Activated naive CD4-positive, alpha-beta T cell treated with anti-CD3 and anti-CD28 coated beads, Interleukin-2, amount 10 ng/mL, durations not matched to agents 7 days and 5 days (primary cell): ENCODE data around the gene IL1RN.

ENCODE experiments used
- CTCF ChIA-PET: fragments of 350-600 bp; sonication (Branson Sonifier 250); formaldehyde crosslinking; loops from one replicate; lab custom pipeline; 2021; ENCODE audit warnings: antibody characterized with exemption; lab: Charles Lee
- DNase-seq: peaks from one replicate; pipeline ENCODE4 v3.0.0-alpha.2; 2020
- H3K27ac Mint-ChIP-seq: one replicate; pipeline ENCODE4 v1.8.0; 2021; ENCODE audit warnings: mild to moderate bottlenecking, moderate library complexity, mixed read lengths
- H3K27me3 Mint-ChIP-seq: one replicate; pipeline ENCODE4 v1.8.0; 2021; ENCODE audit warnings: mild to moderate bottlenecking, mixed read lengths
- H3K36me3 Mint-ChIP-seq: one replicate; pipeline ENCODE4 v1.8.0; 2021; ENCODE audit warnings: mixed read lengths
- H3K4me1 Mint-ChIP-seq: one replicate; pipeline ENCODE4 v1.8.0; 2021; ENCODE audit warnings: mixed read lengths
- H3K4me3 Mint-ChIP-seq: one replicate; pipeline ENCODE4 v1.8.0; 2021; ENCODE audit warnings: mild to moderate bottlenecking, moderate library complexity, mixed read lengths
- H3K9me3 Mint-ChIP-seq: one replicate; pipeline ENCODE4 v1.8.0; 2021; ENCODE audit warnings: mixed read lengths

IL1RN gene

GRCh38 chr2:113126845-113127645 is at the start of gene IL1RN:
IL1RN (plus strand) TSS chr2:113127598; CDS start chr2:113127625, 27 bp downstream.
- Mint-ChIP-seq H3K9me3 (no peaks in the 10 kb centered on the region), H3K36me3 (no peaks in the 10 kb centered on the region), H3K27me3 (peaks cover 34% of the 10 kb centered on the region), H3K4me1 (peaks cover 14% of the 10 kb centered on the region), H3K4me3 (no peak within 1 kb of the TSS), H3K27ac (no peak within 1 kb of the TSS)
- CTCF ChIA-PET, result interaction anchor here (1.0 to 1.8 kb wide), 4 partner anchors 11 to 53 kb away, joined by 3 to 4 read pairs (median 3); no protein-coding TSS in a partner anchor
- DNase-seq, result no peak

- H3K27me3 Mint-ChIP-seq, result peaks cover 37% of the 10 kb centered on the region
- H3K9me3 Mint-ChIP-seq, result no peaks in the 10 kb centered on the region
- DNase-seq, result no peak
- no peak overlapping the region for H3K4me3 Mint-ChIP-seq
- no peak overlapping the region for H3K27ac Mint-ChIP-seq
- CTCF ChIA-PET, result interaction anchor here (0.9 to 13.2 kb wide), 10 partner anchors 13 to 312 kb away, joined by 3 to 226 read pairs (median 4); no protein-coding TSS in a partner anchor
- no peaks in the 10 kb centered on the region for H3K36me3 Mint-ChIP-seq
- peaks cover 6% of the 10 kb centered on the region for H3K4me1 Mint-ChIP-seq
Measured at GRCh38 chr2:113077921-113078320, 49.5 kb upstream of the IL1RN start.

- no peak for DNase-seq
- peaks cover 6% of the 10 kb centered on the region for H3K4me1 Mint-ChIP-seq
- H3K9me3 Mint-ChIP-seq, result no peaks in the 10 kb centered on the region
- no peak overlapping the region for H3K27ac Mint-ChIP-seq
- H3K4me3 Mint-ChIP-seq, result no peak overlapping the region
- peaks cover 38% of the 10 kb centered on the region for H3K27me3 Mint-ChIP-seq
- CTCF ChIA-PET, result interaction anchor here (0.7 to 13.2 kb wide), 10 partner anchors 14 to 126 kb away, joined by 3 to 226 read pairs (median 4); no protein-coding TSS in a partner anchor
- H3K36me3 Mint-ChIP-seq, result no peaks in the 10 kb centered on the region
Measured at GRCh38 chr2:113078350-113078839, 49.0 kb upstream of the IL1RN start.

- peaks cover 6% of the 10 kb centered on the region for H3K4me1 Mint-ChIP-seq
- H3K4me3 Mint-ChIP-seq, result no peak overlapping the region
- no peak overlapping the region for H3K27ac Mint-ChIP-seq
- no peaks in the 10 kb centered on the region for H3K9me3 Mint-ChIP-seq
- no peaks in the 10 kb centered on the region for H3K36me3 Mint-ChIP-seq
- H3K27me3 Mint-ChIP-seq, result peaks cover 41% of the 10 kb centered on the region
- DNase-seq, result no peak
- CTCF ChIA-PET, result interaction anchor here (0.7 to 13.2 kb wide), 17 partner anchors 19 to 311 kb away, joined by 3 to 226 read pairs (median 6); partner anchors contain the start of gene PSD4
Measured at GRCh38 chr2:113079131-113079530, 48.3 kb upstream of the IL1RN start.

- H3K4me1 Mint-ChIP-seq, result peaks cover 1% of the 10 kb centered on the region
- CTCF ChIA-PET, result interaction anchor here (0.7 to 13.2 kb wide), 38 partner anchors 9 to 310 kb away, joined by 3 to 226 read pairs (median 5); partner anchors contain the start of genes IL1F10, IL36B and PSD4
- no peak overlapping the region for H3K4me3 Mint-ChIP-seq
- no peaks in the 10 kb centered on the region for H3K36me3 Mint-ChIP-seq
- H3K27me3 Mint-ChIP-seq, result peaks cover 40% of the 10 kb centered on the region
- no peak overlapping the region for H3K27ac Mint-ChIP-seq
- DNase-seq, result peak; percentile 67
- H3K9me3 Mint-ChIP-seq, result no peaks in the 10 kb centered on the region
Measured at GRCh38 chr2:113080134-113080533, 47.3 kb upstream of the IL1RN start.

- Mint-ChIP-seq H3K36me3 (no peaks in the 10 kb centered on the region), H3K27me3 (peaks cover 43% of the 10 kb centered on the region), H3K27ac (no peak overlapping the region), H3K4me1 (no peaks in the 10 kb centered on the region), H3K9me3 (no peaks in the 10 kb centered on the region), H3K4me3 (no peak overlapping the region)
- no peak for DNase-seq
- CTCF ChIA-PET, result interaction anchor here (1.0 to 13.2 kb wide), 9 partner anchors 7 to 167 kb away, joined by 3 to 226 read pairs (median 12); no protein-coding TSS in a partner anchor
Measured at GRCh38 chr2:113081488-113082210, 45.7 kb upstream of the IL1RN start.

- DNase-seq, result no peak
- Mint-ChIP-seq H3K36me3 (no peaks in the 10 kb centered on the region), H3K27ac (no peak overlapping the region), H3K4me3 (no peak overlapping the region), H3K9me3 (no peaks in the 10 kb centered on the region), H3K4me1 (no peaks in the 10 kb centered on the region), H3K27me3 (peaks cover 31% of the 10 kb centered on the region)
- CTCF ChIA-PET, result interaction anchor here (0.7 to 13.2 kb wide), 7 partner anchors 54 to 169 kb away, joined by 3 to 226 read pairs (median 4); no protein-coding TSS in a partner anchor
Measured at GRCh38 chr2:113083296-113083695, 44.1 kb upstream of the IL1RN start.

- Mint-ChIP-seq H3K4me3 (no peak overlapping the region), H3K36me3 (no peaks in the 10 kb centered on the region), H3K4me1 (no peaks in the 10 kb centered on the region), H3K9me3 (no peaks in the 10 kb centered on the region), H3K27ac (no peak overlapping the region), H3K27me3 (peaks cover 31% of the 10 kb centered on the region)
- CTCF ChIA-PET, result interaction anchor here (0.6 to 13.2 kb wide), 13 partner anchors 9 to 306 kb away, joined by 3 to 226 read pairs (median 4); no protein-coding TSS in a partner anchor
- no peak for DNase-seq
Measured at GRCh38 chr2:113084249-113085000, 43.0 kb upstream of the IL1RN start.

GRCh38 chr2:113085542-113085941 is 41.9 kb upstream of the IL1RN start:
- no peak for DNase-seq
- H3K9me3 Mint-ChIP-seq, result no peaks in the 10 kb centered on the region
- peaks cover 24% of the 10 kb centered on the region for H3K27me3 Mint-ChIP-seq
- no peaks in the 10 kb centered on the region for H3K36me3 Mint-ChIP-seq
- H3K27ac Mint-ChIP-seq, result no peak overlapping the region
- CTCF ChIA-PET, result interaction anchor here (0.6 to 13.2 kb wide), 10 partner anchors 43 to 305 kb away, joined by 3 to 226 read pairs (median 3); no protein-coding TSS in a partner anchor
- no peaks in the 10 kb centered on the region for H3K4me1 Mint-ChIP-seq
- no peak overlapping the region for H3K4me3 Mint-ChIP-seq

GRCh38 chr2:113088213-113088992 is 39.0 kb upstream of the IL1RN start:
- no peaks in the 10 kb centered on the region for H3K36me3 Mint-ChIP-seq
- H3K4me3 Mint-ChIP-seq, result no peak overlapping the region
- no peaks in the 10 kb centered on the region for H3K4me1 Mint-ChIP-seq
- CTCF ChIA-PET, result interaction anchor here (0.9 to 3.5 kb wide), 4 partner anchors 8 to 160 kb away, joined by 3 to 12 read pairs (median 6); no protein-coding TSS in a partner anchor
- no peak overlapping the region for H3K27ac Mint-ChIP-seq
- DNase-seq, result no peak
- no peaks in the 10 kb centered on the region for H3K9me3 Mint-ChIP-seq
- peaks cover 10% of the 10 kb centered on the region for H3K27me3 Mint-ChIP-seq

- CTCF ChIA-PET, result interaction anchor here (1.1 to 3.5 kb wide), 6 partner anchors 8 to 108 kb away, joined by 3 to 12 read pairs (median 4); no protein-coding TSS in a partner anchor
- H3K9me3 Mint-ChIP-seq, result no peaks in the 10 kb centered on the region
- H3K27ac Mint-ChIP-seq, result no peak overlapping the region
- peaks cover 6% of the 10 kb centered on the region for H3K27me3 Mint-ChIP-seq
- H3K4me3 Mint-ChIP-seq, result no peak overlapping the region
- no peaks in the 10 kb centered on the region for H3K36me3 Mint-ChIP-seq
- DNase-seq, result no peak
- no peaks in the 10 kb centered on the region for H3K4me1 Mint-ChIP-seq
Measured at GRCh38 chr2:113089916-113090315, 37.5 kb upstream of the IL1RN start.

GRCh38 chr2:113091231-113091896 is 36.0 kb upstream of the IL1RN start:
- Mint-ChIP-seq H3K27me3 (no peaks in the 10 kb centered on the region), H3K4me1 (no peaks in the 10 kb centered on the region), H3K36me3 (no peaks in the 10 kb centered on the region), H3K27ac (no peak overlapping the region), H3K9me3 (peaks cover 3% of the 10 kb centered on the region), H3K4me3 (no peak overlapping the region)
- CTCF ChIA-PET, result interaction anchor here (1.3 to 3.5 kb wide), 2 partner anchors 45 to 47 kb away, joined by 3 to 9 read pairs; no protein-coding TSS in a partner anchor
- DNase-seq, result no peak
